DND-41 (cell line): ENCODE data around the gene LRRC28.
"Not testable (repeated sequence)": the region's sequence is repeated elsewhere in the genome, so short reads cannot be mapped to it uniquely, and the experiment has no call there.

Source experiments
- ATAC-seq: fragments of 200-7000 bp; cut with Tn5 transposase; 3 replicates; pipeline ENCODE4 v1.9.1; 2021; ENCODE audit warnings: low read depth; ENCODE audit not compliant: insufficient read depth
- DNase-seq: peaks from one replicate; pipeline ENCODE4 v3.0.0-alpha.2; 2020
- H2AFZ ChIP-seq: 2 replicates; pipeline ENCODE4 v1.6.0; 2012; ENCODE audit warnings: low read depth, low read length
- H3K27ac ChIP-seq: 2 replicates; pipeline ENCODE4 v1.5.1; 2012; ENCODE audit warnings: low read length, inconsistent platforms
- H3K27me3 ChIP-seq: fragments of 200-600 bp; sonication (generic); 2 replicates; pipeline ENCODE4 v1.6.0; 2012; ENCODE audit warnings: low read length, mild to moderate bottlenecking, inconsistent platforms; ENCODE audit not compliant: insufficient read depth, poor library complexity
- H3K36me3 ChIP-seq: 2 replicates; pipeline ENCODE4 v1.5.1; 2012; ENCODE audit warnings: low read length, inconsistent platforms; ENCODE audit not compliant: insufficient read depth
- H3K4me1 ChIP-seq: 2 replicates; pipeline ENCODE4 v1.5.1; 2012; ENCODE audit warnings: mild to moderate bottlenecking, low read length; ENCODE audit not compliant: insufficient read depth
- H3K4me2 ChIP-seq: 2 replicates; pipeline ENCODE4 v1.6.0; 2012; ENCODE audit warnings: mild to moderate bottlenecking, moderate library complexity, low read length, inconsistent platforms; ENCODE audit not compliant: insufficient read depth
- H3K4me3 ChIP-seq, 2 experiments: fragments of 200-600 bp in 1 of 2; shearing (Covaris generic) in 1 of 2; 2 replicates each; pipeline ENCODE4 v1.5.1; 2012 to 2016; ENCODE audit warnings: inconsistent platforms in 2 of 2, low read length in 2 of 2, mild to moderate bottlenecking in 2 of 2, low read depth in 1 of 2, moderate library complexity in 1 of 2
- H3K79me2 ChIP-seq: 2 replicates; pipeline ENCODE4 v1.6.0; 2012; ENCODE audit warnings: low read length, inconsistent platforms; ENCODE audit not compliant: insufficient read depth
- H3K9ac ChIP-seq: 2 replicates; pipeline ENCODE4 v1.6.0; 2012; ENCODE audit warnings: low read depth, mild to moderate bottlenecking, inconsistent platforms, low read length, moderate library complexity
- H3K9me3 ChIP-seq: 2 replicates; pipeline ENCODE4 v1.5.1; 2012; ENCODE audit warnings: low read length, moderate library complexity, mild to moderate bottlenecking, inconsistent platforms; ENCODE audit not compliant: insufficient read depth, severe bottlenecking
- H4K20me1 ChIP-seq: 2 replicates; pipeline ENCODE4 v1.6.0; 2012; ENCODE audit warnings: low read length; ENCODE audit not compliant: insufficient read depth
- EZH2 ChIP-seq: IDR thresholded peaks from 3 replicates; pipeline ENCODE4 v1.6.1; 2012; ENCODE audit warnings: borderline replicate concordance, low read depth, mild to moderate bottlenecking, moderate library complexity, low read length, inconsistent platforms; ENCODE audit not compliant: severe bottlenecking
- TF ChIP-seq, protein P1 (sequence below): IDR thresholded peaks from 2 replicates; pipeline ENCODE4 v1.5.1; 2012; ENCODE audit warnings: borderline replicate concordance, low read length, moderate library complexity, mild to moderate bottlenecking; ENCODE audit not compliant: poor library complexity, severe bottlenecking; ENCODE audit errors: extremely low read depth

The LRRC28 gene

DNA sequence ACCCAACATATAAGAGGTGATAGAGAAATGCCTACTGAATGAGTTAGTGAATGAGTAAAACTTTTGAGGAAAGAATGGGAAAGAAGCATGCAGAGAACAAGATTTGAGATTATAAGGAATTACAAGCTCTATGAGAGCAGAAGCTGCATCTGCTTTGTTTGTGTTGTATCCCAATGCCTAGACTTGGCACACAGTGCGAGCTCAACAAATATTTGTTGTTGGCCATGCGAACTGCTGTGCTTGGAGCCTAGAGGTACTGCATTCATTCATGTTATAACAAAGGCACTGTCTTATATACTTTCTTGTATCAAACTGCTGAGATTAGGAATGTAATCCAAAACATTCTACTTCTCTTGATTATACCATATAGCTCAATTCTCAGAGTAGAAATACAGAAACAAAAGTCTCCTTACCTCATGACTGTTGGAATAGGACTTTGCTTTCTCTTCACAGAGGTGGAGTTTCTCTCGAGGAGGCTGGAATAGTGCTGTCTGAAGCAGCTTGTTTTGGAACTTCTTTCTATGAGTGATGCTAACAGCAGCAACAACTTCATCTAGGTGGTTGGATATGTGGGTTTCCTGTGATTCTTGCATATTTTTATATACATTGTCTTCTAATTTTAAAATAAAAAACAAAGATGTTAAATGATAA, 23.0 kb upstream of the LRRC28 start:
- no peaks in the 10 kb centered on the region for H3K79me2 ChIP-seq
- no peak for TF ChIP-seq EZH2
- TF ChIP-seq, protein P1, sequence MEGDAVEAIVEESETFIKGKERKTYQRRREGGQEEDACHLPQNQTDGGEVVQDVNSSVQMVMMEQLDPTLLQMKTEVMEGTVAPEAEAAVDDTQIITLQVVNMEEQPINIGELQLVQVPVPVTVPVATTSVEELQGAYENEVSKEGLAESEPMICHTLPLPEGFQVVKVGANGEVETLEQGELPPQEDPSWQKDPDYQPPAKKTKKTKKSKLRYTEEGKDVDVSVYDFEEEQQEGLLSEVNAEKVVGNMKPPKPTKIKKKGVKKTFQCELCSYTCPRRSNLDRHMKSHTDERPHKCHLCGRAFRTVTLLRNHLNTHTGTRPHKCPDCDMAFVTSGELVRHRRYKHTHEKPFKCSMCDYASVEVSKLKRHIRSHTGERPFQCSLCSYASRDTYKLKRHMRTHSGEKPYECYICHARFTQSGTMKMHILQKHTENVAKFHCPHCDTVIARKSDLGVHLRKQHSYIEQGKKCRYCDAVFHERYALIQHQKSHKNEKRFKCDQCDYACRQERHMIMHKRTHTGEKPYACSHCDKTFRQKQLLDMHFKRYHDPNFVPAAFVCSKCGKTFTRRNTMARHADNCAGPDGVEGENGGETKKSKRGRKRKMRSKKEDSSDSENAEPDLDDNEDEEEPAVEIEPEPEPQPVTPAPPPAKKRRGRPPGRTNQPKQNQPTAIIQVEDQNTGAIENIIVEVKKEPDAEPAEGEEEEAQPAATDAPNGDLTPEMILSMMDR, result no peak
- H3K9ac ChIP-seq, result no peak overlapping the region
- DNase-seq (no peak), ATAC-seq (no peak)
- no peak overlapping the region for H3K4me2 ChIP-seq
- no peaks in the 10 kb centered on the region for H3K27me3 ChIP-seq
- H3K27ac ChIP-seq, result no peak overlapping the region
- no peaks in the 10 kb centered on the region for H3K9me3 ChIP-seq
- H3K36me3 ChIP-seq, result peaks cover 36% of the 10 kb centered on the region
- no peaks in the 10 kb centered on the region for H4K20me1 ChIP-seq
- H3K4me3 ChIP-seq, result no peak overlapping the region
- no peak overlapping the region for H2AFZ ChIP-seq
- H3K4me1 ChIP-seq, result no peaks in the 10 kb centered on the region

DNA sequence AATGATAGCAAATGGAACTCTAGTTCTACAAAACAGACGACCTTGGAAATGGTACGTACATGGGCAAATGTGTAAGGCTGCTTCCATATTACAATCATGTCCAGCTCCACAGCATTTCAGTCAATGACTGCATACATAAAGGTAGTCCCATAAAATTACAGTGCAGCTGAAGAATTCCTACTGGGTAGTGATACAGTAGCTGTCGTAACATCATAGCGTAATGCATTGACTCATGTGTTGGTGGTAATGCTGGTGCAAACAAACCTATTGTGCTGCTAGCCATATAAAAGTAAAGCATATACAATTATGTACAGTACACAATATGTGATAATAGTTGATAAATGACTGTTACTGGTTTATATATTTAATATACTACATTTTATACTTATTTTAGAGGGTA, 20.4 kb upstream of the LRRC28 start:
- no peaks in the 10 kb centered on the region for H3K4me1 ChIP-seq
- no peak overlapping the region for H3K27ac ChIP-seq
- peaks cover 21% of the 10 kb centered on the region for H3K36me3 ChIP-seq
- DNase-seq, result no peak
- no peaks in the 10 kb centered on the region for H4K20me1 ChIP-seq
- H3K4me2 ChIP-seq, result no peak overlapping the region
- no peaks in the 10 kb centered on the region for H3K27me3 ChIP-seq
- H3K79me2 ChIP-seq, result no peaks in the 10 kb centered on the region
- TF ChIP-seq, protein P1, result no peak
- TF ChIP-seq EZH2, result no peak
- no peak overlapping the region for H2AFZ ChIP-seq
- H3K9ac ChIP-seq, result no peak overlapping the region
- no peaks in the 10 kb centered on the region for H3K9me3 ChIP-seq
- ATAC-seq, result no peak
- H3K4me3 ChIP-seq, result no peak overlapping the region

DNA sequence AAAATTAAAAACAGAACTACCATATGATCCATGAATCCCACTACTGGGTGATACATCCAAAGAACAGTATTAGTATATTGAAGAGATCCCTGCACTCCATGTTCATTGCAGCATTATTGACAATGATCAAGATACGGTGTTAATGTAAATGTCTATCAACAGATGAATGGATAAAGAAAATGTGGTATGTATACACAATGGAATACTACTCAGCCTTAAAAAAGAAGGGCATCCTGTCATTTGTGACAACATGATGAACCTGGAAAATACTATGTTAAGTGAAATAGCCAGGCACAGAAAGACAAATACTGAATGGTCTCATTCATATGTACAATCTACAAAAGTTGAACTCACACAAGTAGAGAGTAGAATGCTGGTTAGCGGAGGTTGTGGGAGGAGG, 18.5 kb upstream of the LRRC28 start:
- H3K27me3 ChIP-seq, result no peaks in the 10 kb centered on the region
- no peak overlapping the region for H3K4me2 ChIP-seq
- DNase-seq (no peak), ATAC-seq (no peak)
- H3K79me2 ChIP-seq, result no peaks in the 10 kb centered on the region
- H3K9ac ChIP-seq, result no peak overlapping the region
- no peaks in the 10 kb centered on the region for H3K4me1 ChIP-seq
- H3K9me3 ChIP-seq, result no peaks in the 10 kb centered on the region
- no peak overlapping the region for H3K27ac ChIP-seq
- H3K4me3 ChIP-seq, result no peak overlapping the region
- H2AFZ ChIP-seq, result no peak overlapping the region
- TF ChIP-seq, protein P1, result no peak
- no peak for TF ChIP-seq EZH2
- no peaks in the 10 kb centered on the region for H4K20me1 ChIP-seq
- H3K36me3 ChIP-seq, result peaks cover 7% of the 10 kb centered on the region

DNA sequence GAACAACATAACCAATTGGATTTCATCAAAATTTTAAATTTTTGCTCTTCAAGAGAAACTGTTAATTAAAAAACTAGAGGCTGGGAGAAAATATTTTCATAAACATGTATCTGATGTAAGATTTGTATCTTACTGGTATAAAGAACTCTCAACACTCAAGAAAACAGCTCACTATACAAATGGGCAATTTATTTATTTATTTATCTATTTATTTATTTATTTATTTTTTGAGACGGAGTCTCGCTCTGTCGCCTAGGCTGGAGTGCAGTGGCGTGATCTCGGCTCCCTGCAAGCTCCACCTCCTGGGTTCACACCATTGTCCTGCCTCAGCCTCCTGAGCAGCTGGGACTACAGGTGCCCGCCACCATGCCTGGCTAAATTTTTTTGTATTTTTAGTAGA, 17.1 kb upstream of the LRRC28 start:
- not testable (repeated sequence) for H3K79me2 ChIP-seq, H3K4me1 ChIP-seq, H2AFZ ChIP-seq, ATAC-seq, H3K9ac ChIP-seq, H3K4me3 ChIP-seq, H3K27ac ChIP-seq, H4K20me1 ChIP-seq, H3K36me3 ChIP-seq, H3K27me3 ChIP-seq, DNase-seq, H3K9me3 ChIP-seq, H3K4me2 ChIP-seq
